OCI-LY1 (cell line): Measurements from ENCODE around the gene RIPK4.

ENCODE experiments used
- CTCF ChIP-seq: fragments of 200-600 bp; sonication (generic), shearing (Covaris generic); IDR thresholded peaks from 2 replicates; pipeline ENCODE4 v1.5.1; 2017; ENCODE audit warnings: mild to moderate bottlenecking, antibody characterized with exemption, low read length, moderate library complexity, mixed read lengths
- EZH2 ChIP-seq: fragments of 200-600 bp; sonication (generic), shearing (Covaris generic); IDR thresholded peaks from 2 replicates; pipeline ENCODE4 v1.8.0; 2017; ENCODE audit warnings: borderline replicate concordance, mixed run types, mild to moderate bottlenecking, antibody characterized with exemption, low read length, moderate library complexity, mixed read lengths

GRCh38 chr21:41754479-41754891, 12.4 kb downstream of the RIPK4 start:
- no peak for TF ChIP-seq CTCF
- no peak for TF ChIP-seq EZH2
